HCT116 (cell line): ENCODE data around the gene GPR89B.

ENCODE experiments used
- CBX3 ChIP-seq: IDR thresholded peaks from 2 replicates; pipeline ENCODE4 v1.6.1; 2012; ENCODE audit warnings: low read depth
- CTCF ChIP-seq, 3 experiments: fragments of 200-600 bp in 1 of 3; sonication (generic) in 1 of 3; IDR thresholded peaks in 2 of 3; conservative IDR thresholded peaks in 1 of 3; 2 replicates each; pipeline ENCODE4 v1.5.1; 2012 to 2017; ENCODE audit warnings: low read depth in 2 of 3, low read length in 2 of 3, antibody characterized with exemption in 1 of 3, borderline replicate concordance in 1 of 3, control low read depth in 1 of 3, mild to moderate bottlenecking in 1 of 3, mixed read lengths in 1 of 3, mixed run types in 1 of 3, moderate library complexity in 1 of 3; ENCODE audit not compliant: insufficient read depth in 1 of 3
- ELF1 ChIP-seq: IDR thresholded peaks from 2 replicates; pipeline ENCODE4 v1.6.1; 2012; ENCODE audit warnings: low read depth, borderline replicate concordance
- EZH2 ChIP-seq: fragments of 200-600 bp; sonication (generic); IDR thresholded peaks from 2 replicates; pipeline ENCODE4 v1.6.1; 2017; ENCODE audit warnings: antibody characterized with exemption, mixed run types
- EZH2phosphoT487 ChIP-seq: fragments of 200-600 bp; IDR thresholded peaks from 2 replicates; pipeline ENCODE4 v1.6.1; 2018; ENCODE audit warnings: antibody characterized with exemption, borderline replicate concordance
- MAX ChIP-seq: IDR thresholded peaks from 2 replicates; pipeline ENCODE4 v1.6.1; 2012
- POLR2AphosphoS5 ChIP-seq: IDR thresholded peaks from 2 replicates; pipeline ENCODE4 v1.6.1; 2011; ENCODE audit warnings: mild to moderate bottlenecking, low read depth, low read length, moderate library complexity
- REST ChIP-seq: IDR thresholded peaks from 2 replicates; pipeline ENCODE4 v1.6.1; 2012; ENCODE audit warnings: low read depth
- SP1 ChIP-seq: IDR thresholded peaks from 2 replicates; pipeline ENCODE4 v1.6.1; 2012; ENCODE audit warnings: low read depth
- SRF ChIP-seq: IDR thresholded peaks from 2 replicates; pipeline ENCODE4 v1.6.1; 2012; ENCODE audit warnings: low read depth

- TF ChIP-seq EZH2phosphoT487 = no peak
- no peak for TF ChIP-seq CTCF (IDR thresholded peaks at IDR 0.05 in 2 of 3, conservative IDR thresholded peaks at IDR 0.05 in 1 of 3; ENCODE audit: borderline replicate concordance in 1 of 3, insufficient read depth in 1 of 3, low read depth in 2 of 3, low read length in 2 of 3)
- TF ChIP-seq EZH2 = no peak
- TF ChIP-seq ELF1 = no peak
- no peak for TF ChIP-seq REST
- no peak for TF ChIP-seq POLR2AphosphoS5
- no peak for TF ChIP-seq SP1
- no peak for TF ChIP-seq SRF
- TF ChIP-seq MAX = no peak
- no peak for TF ChIP-seq CBX3
Observed at GRCh38 chr1:147912553-147912952, 15.7 kb upstream of the GPR89B start.
